ENCODE data around the gene PGGHG.
A peak's percentile ranks its signal among the peaks of the same experiment; 100 is the strongest.
"Not testable (repeated sequence)": the region's sequence is repeated elsewhere in the genome, so short reads cannot be mapped to it uniquely, and the experiment has no call there.

PGGHG gene

GRCh38 chr11:330307-330693 is 41.4 kb downstream of the PGGHG start:
- DNase-seq, result no peak

- DNase-seq, result no peak
Observed at GRCh38 chr11:330694-331357, 41.9 kb downstream of the PGGHG start.

GRCh38 chr11:331358-332060 is 42.6 kb downstream of the PGGHG start:
- no peak for DNase-seq

GRCh38 chr11:332651-333480 is 43.9 kb downstream of the PGGHG start:
- DNase-seq, result no peak

GRCh38 chr11:333616-334263 is 44.8 kb downstream of the PGGHG start:
- not testable (repeated sequence) for DNase-seq

- no peak for DNase-seq
Observed at GRCh38 chr11:334264-334994, 45.5 kb downstream of the PGGHG start.

GRCh38 chr11:335779-336658 is 47.1 kb downstream of the PGGHG start:
- peak; percentile 61 to 79 (median 66) for DNase-seq

- DNase-seq, result peak in 1 of 4 experiments; percentile 23
Observed at GRCh38 chr11:336659-337198, 47.8 kb downstream of the PGGHG start.

- DNase-seq, result no peak
Observed at GRCh38 chr11:337711-338110, 48.8 kb downstream of the PGGHG start.

GRCh38 chr11:339963-340362 is 51.0 kb downstream of the PGGHG start:
- DNase-seq, result no peak

GRCh38 chr11:340539-341512 is 51.9 kb downstream of the PGGHG start:
- no peak for DNase-seq

- no peak for DNase-seq
Observed at GRCh38 chr11:342328-342727, 53.4 kb downstream of the PGGHG start.

GRCh38 chr11:344836-345578 is 56.1 kb downstream of the PGGHG start:
- DNase-seq, result no peak
